T-cell (primary cell): ENCODE measurements around the gene LSM7. TPM values are rescaled to one million over a fixed set of nuclear protein-coding genes. Genes with fewer than 3 reads are reported as not detected.

ENCODE experiments used
- ATAC-seq, 4 experiments: fragments of 200-7000 bp in 3 of 4; fragments of 150-1000 bp in 1 of 4; cut with Tn5 transposase; replicated peaks in 1 of 4; 1 replicate in 3 of 4; 2 replicates in 1 of 4; pipeline ENCODE4 v1.10.0; 2021; ENCODE audit warnings: moderate library complexity in 3 of 4, mild to moderate bottlenecking in 2 of 4, moderate number of reproducible peaks in 1 of 4
- CTCF ChIA-PET, 2 donors: fragments of 300-600 bp; sonication (Branson Sonifier 250); formaldehyde crosslinking; loops; one replicate each; lab custom pipeline; 2022; ENCODE audit warnings: antibody characterized with exemption in 2 of 2; lab: Charles Lee
- POLR2A ChIA-PET, 2 donors: fragments of 300-600 bp; sonication (Branson Sonifier 250); formaldehyde crosslinking; loops; one replicate each; lab custom pipeline; 2022; ENCODE audit warnings: antibody characterized with exemption in 2 of 2; lab: Charles Lee
- DNase-seq, 35 experiments: peaks; one replicate each; pipeline versions ENCODE4 v3.0.0 to v3.0.0-alpha.2; 2013 to 2023
- H3K27ac ChIP-seq: one replicate; pipeline ENCODE4 v1.5.1; 2013; ENCODE audit warnings: low read length
- H3K27me3 ChIP-seq, 2 experiments: replicated peaks in 1 of 2; 1 replicate in 1 of 2; 2 replicates in 1 of 2; pipeline versions ENCODE4 v1.6.1 to v1.7.0; 2013; ENCODE audit warnings: low read length in 1 of 2, mixed read lengths in 1 of 2; ENCODE audit not compliant: control insufficient read depth in 2 of 2, insufficient read depth in 2 of 2; ENCODE audit errors: extremely low read depth in 1 of 2
- H3K36me3 ChIP-seq, 2 donors: 1 replicate in 1 of 2; 2 replicates in 1 of 2; pipeline versions ENCODE4 v1.6.1 to v1.7.0; 2013; ENCODE audit warnings: low read length in 1 of 2; ENCODE audit not compliant: control insufficient read depth in 2 of 2, insufficient read depth in 1 of 2; ENCODE audit errors: extremely low read depth in 1 of 2
- H3K4me1 ChIP-seq, 2 experiments: 1 replicate in 1 of 2; 2 replicates in 1 of 2; pipeline versions ENCODE4 v1.6.1 to v1.7.0; 2013; ENCODE audit warnings: low read length in 2 of 2, mixed read lengths in 1 of 2; ENCODE audit not compliant: insufficient read depth in 2 of 2, control insufficient read depth in 1 of 2; ENCODE audit errors: extremely low read depth in 1 of 2
- H3K4me3 ChIP-seq, 2 donors: 1 replicate in 1 of 2; 2 replicates in 1 of 2; pipeline versions ENCODE4 v1.5.1 to v1.7.0; 2013; ENCODE audit warnings: mild to moderate bottlenecking in 2 of 2, low read length in 1 of 2, moderate library complexity in 1 of 2; ENCODE audit not compliant: control insufficient read depth in 1 of 2; ENCODE audit errors: extremely low read depth in 1 of 2
- H3K9me3 ChIP-seq: 2 replicates; pipeline ENCODE4 v1.7.0; 2013
- H3K27ac Mint-ChIP-seq, 2 donors: one replicate each; pipeline ENCODE4 v1.8.0; 2020 to 2021; ENCODE audit warnings: mild to moderate bottlenecking in 2 of 2, mixed read lengths in 2 of 2
- H3K27me3 Mint-ChIP-seq, 2 donors: one replicate each; pipeline ENCODE4 v1.8.0; 2021 to 2022; ENCODE audit warnings: mixed read lengths in 2 of 2
- H3K36me3 Mint-ChIP-seq: one replicate; pipeline ENCODE4 v1.8.0; 2021; ENCODE audit warnings: mixed read lengths
- H3K4me1 Mint-ChIP-seq, 3 donors: one replicate each; pipeline ENCODE4 v1.8.0; 2020 to 2022; ENCODE audit warnings: mixed read lengths in 3 of 3, mild to moderate bottlenecking in 1 of 3
- H3K4me3 Mint-ChIP-seq, 3 donors: one replicate each; pipeline ENCODE4 v1.8.0; 2020 to 2022; ENCODE audit warnings: mild to moderate bottlenecking in 3 of 3, mixed read lengths in 3 of 3, moderate library complexity in 3 of 3
- H3K9me3 Mint-ChIP-seq, 3 donors: one replicate each; pipeline ENCODE4 v1.8.0; 2020 to 2022; ENCODE audit warnings: mixed read lengths in 3 of 3
- WGBS: methylation state at CpG from one replicate; pipeline ENCODE4 v1.1.5; 2013; ENCODE audit warnings: missing lambda C conversion rate; ENCODE audit not compliant: insufficient coverage; 5-methylcytosine and 5-hydroxymethylcytosine counted together
- total RNA-seq, 35 experiments: library from RNA in 6 of 35; stranded (reverse) in 6 of 35; fragments of 120-200 nt in 1 of 35; gene quantifications; one replicate each; pipeline versions ENCODE4 v1.2.1 to v1.2.4 and lab custom pipeline; 2013 to 2026

LSM7 gene
- total RNA-seq, 5 donors from 2014 or later (not counting 1 experiment from before 2014, with no cell fraction given), result 86.7 to 127 (median 107) TPM

DNA sequence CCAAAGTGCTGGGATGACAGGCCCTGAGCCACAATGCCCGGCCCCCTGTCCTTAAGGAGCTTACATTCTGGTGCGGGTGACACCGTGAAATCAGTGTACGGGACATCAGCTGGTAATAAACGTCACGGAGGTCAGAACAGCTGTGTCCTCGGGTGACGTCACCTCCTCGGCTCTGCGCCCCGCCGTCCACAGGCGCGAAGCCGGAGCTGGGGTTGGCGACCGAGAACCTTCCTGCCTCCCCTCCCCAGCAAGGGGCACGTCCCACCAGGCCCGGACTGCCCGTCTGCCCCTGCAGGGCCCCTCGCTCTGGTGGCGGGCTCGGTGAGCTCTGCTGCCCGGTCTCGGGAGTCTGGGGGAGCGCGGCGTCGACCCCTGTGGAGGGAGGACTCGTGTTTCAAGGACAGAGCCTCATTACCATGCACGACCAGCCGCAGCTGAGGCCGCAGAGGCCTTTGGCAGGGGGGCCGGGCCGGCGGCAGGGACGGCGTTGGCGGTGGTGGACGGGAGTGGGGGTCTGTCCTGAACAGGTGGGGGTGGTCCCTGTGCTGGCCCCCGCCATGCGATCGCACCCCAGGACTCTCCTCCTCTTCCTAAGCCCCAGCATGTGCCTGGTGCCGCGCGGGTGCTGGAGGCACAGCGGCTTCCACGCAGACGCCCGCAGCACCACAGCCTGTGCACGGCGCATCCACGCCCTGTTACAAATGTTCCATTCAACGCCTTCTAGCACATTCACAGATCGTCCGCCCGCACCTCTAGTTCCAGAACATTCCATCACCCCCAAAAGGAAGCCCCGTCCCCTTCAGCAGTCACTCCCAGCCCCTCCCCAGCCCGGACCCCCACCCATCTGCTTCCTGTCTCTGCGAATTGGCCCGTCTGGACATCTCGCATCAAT lies 25.8 kb downstream of the LSM7 start:
- peaks cover 0 to 65% of the 10 kb centered on the region in 2 experiments for H3K27me3 ChIP-seq
- no peaks in the 10 kb centered on the region for H3K36me3 Mint-ChIP-seq
- H3K9me3 ChIP-seq, result no peaks in the 10 kb centered on the region
- peak; percentile 57 to 73 (median 66) for ATAC-seq
- no peaks in the 10 kb centered on the region for H3K9me3 Mint-ChIP-seq
- H3K4me3 ChIP-seq, result peak overlapping the region; percentile 15 to 23
- H3K36me3 ChIP-seq, result no peaks in the 10 kb centered on the region
- H3K4me1 Mint-ChIP-seq, result peaks cover 7 to 22% (median 11%) of the 10 kb centered on the region in 3 donors
- H3K27ac ChIP-seq, result no peak overlapping the region
- peaks cover 0 to 22% of the 10 kb centered on the region in 2 experiments for H3K4me1 ChIP-seq
- DNase-seq, result peak in 5 of 35 experiments; percentile 17 to 37 (median 32)
- WGBS, result 20% methylated on average over 54 of the region's 62 CpGs
- H3K27me3 Mint-ChIP-seq, result peaks cover 20 to 36% of the 10 kb centered on the region in 2 donors
- H3K4me3 Mint-ChIP-seq, result peak overlapping the region; percentile 36 to 75 (median 67)
- ChIA-PET CTCF (no interaction called here), POLR2A (no interaction called here)
- peak overlapping the region in 1 of 2 donors; percentile 43 for H3K27ac Mint-ChIP-seq

DNA sequence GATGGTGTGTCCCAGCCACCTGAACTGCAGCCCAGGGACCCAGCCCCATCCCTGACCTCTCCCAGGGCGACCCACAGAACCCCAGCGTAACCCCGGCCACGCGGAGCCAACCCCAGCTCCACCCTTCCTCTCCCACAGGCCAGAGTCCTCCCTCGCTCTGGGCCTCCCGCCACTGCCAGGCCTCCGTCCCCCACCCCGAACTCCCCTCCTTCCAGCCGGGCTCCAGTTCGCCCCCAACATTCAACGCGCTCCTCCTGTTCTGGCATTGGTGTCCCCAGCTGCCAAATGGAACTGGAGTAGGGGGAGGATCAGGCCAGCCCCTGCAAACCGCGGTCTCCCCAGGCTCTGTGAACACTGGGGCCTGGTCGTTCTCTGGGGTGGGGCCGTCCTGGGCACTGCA lies 27.9 kb downstream of the LSM7 start:
- DNase-seq (no peak), ATAC-seq (no peak)
- H3K9me3 ChIP-seq, result no peaks in the 10 kb centered on the region
- no peaks in the 10 kb centered on the region for H3K36me3 ChIP-seq
- peak overlapping the region in 1 of 3 donors; percentile 61 for H3K4me3 Mint-ChIP-seq
- H3K4me1 Mint-ChIP-seq, result peaks cover 7 to 20% (median 11%) of the 10 kb centered on the region in 3 donors
- ChIA-PET CTCF (no interaction called here), POLR2A (no interaction called here)
- H3K27me3 ChIP-seq, result peaks cover 0 to 45% of the 10 kb centered on the region in 2 experiments
- H3K27me3 Mint-ChIP-seq, result peaks cover 16 to 21% of the 10 kb centered on the region in 2 donors
- WGBS, result 85% methylated on average over 9 of the region's 17 CpGs
- H3K27ac ChIP-seq, result no peak overlapping the region
- H3K36me3 Mint-ChIP-seq, result no peaks in the 10 kb centered on the region
- H3K27ac Mint-ChIP-seq, result no peak overlapping the region
- peaks cover 0 to 18% of the 10 kb centered on the region in 2 experiments for H3K4me1 ChIP-seq
- no peak overlapping the region for H3K4me3 ChIP-seq
- H3K9me3 Mint-ChIP-seq, result no peaks in the 10 kb centered on the region

DNA sequence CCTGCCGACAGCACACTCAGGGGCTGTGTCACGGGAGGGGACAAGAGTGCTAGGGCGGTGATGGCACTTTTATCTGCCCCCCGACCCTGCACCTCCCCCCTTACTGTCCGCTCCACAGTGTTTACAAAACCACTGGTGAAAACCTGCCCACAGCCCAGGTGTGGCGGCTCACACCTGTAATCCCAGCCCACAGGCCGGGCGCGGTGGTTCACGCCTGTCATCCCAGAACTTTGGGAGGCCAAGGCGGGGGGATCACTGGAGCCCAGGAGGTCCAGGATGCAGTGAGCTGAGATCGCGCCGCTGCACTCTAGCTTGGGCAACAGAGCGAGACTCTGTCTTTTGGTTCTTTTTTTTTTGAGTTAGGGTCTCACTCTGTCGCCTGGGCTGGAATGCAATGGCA lies 32.2 kb downstream of the LSM7 start:
- Histone ChIP-seq H3K4me1 (peaks cover 1 to 15% of the 10 kb centered on the region in 2 experiments), H3K27ac (no peak overlapping the region), H3K27me3 (peaks cover 0 to 7% of the 10 kb centered on the region in 2 experiments), H3K36me3 (no peaks in the 10 kb centered on the region), H3K4me3 (no peak overlapping the region), H3K9me3 (no peaks in the 10 kb centered on the region)
- Mint-ChIP-seq H3K27ac (no peak overlapping the region), H3K9me3 (no peaks in the 10 kb centered on the region), H3K36me3 (peaks cover 8% of the 10 kb centered on the region), H3K4me1 (peaks cover 12 to 16% (median 13%) of the 10 kb centered on the region in 3 donors), H3K4me3 (no peak overlapping the region), H3K27me3 (no peaks in the 10 kb centered on the region)
- WGBS, result 81% methylated on average over 13 of the region's 16 CpGs
- DNase-seq (no peak), ATAC-seq (no peak)
- ChIA-PET POLR2A (interaction anchor here in 1 of 2 donors (0.6 to 0.7 kb wide), 2 partner anchors 11 to 38 kb away, joined by 3 to 4 read pairs; no protein-coding TSS in a partner anchor), CTCF (no interaction called here)

DNA sequence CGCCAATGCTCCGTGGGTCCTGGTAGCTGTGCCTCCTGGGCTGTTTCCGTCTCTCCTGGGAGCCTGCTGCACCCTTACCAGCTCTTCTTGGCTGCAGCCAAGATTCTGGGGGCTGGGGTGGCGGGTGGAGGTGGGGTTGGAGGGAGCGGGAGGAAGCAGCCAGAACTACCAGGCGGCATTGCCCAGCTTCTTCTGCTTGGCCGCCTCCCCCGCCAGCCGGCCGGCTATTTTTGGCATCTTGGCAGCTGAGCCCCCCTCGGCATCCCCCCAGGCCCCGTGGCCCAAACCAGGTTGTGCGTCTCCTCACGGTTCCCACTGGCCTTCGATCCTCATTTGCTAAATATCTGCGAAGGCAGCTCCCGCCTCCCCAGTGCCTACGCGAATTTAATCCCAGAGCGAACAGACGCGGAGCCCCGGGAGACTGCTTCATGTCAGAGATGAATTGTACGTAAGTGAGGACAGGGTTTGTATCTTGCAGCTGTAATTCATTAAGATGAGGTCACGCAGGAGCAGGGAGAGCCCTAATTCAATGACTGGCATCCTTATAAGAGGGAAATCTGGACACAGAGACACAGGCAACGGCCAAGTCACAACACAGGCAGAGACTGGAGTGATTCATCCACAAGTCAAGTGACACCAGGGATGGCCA lies 33.6 kb downstream of the LSM7 start:
- no peaks in the 10 kb centered on the region for H3K27me3 Mint-ChIP-seq

GRCh38 chr19:2291185-2291751 lies 37.1 kb downstream of the LSM7 start:
- peak overlapping the region; percentile 80 to 87 (median 85) for H3K4me3 Mint-ChIP-seq
- DNase-seq (no peak), ATAC-seq (no peak)
- CTCF ChIA-PET, result no interaction called here
- H3K4me1 Mint-ChIP-seq, result peaks cover 29 to 39% (median 30%) of the 10 kb centered on the region in 3 donors
- no peaks in the 10 kb centered on the region for H3K9me3 ChIP-seq
- H3K27me3 ChIP-seq, result peaks cover 0 to 6% of the 10 kb centered on the region in 2 experiments
- no peaks in the 10 kb centered on the region for H3K36me3 ChIP-seq
- no peak overlapping the region for H3K27ac Mint-ChIP-seq
- H3K36me3 Mint-ChIP-seq, result peaks cover 8% of the 10 kb centered on the region
- peak overlapping the region; percentile 71 to 77 for H3K4me3 ChIP-seq
- POLR2A ChIA-PET, result no interaction called here
- WGBS, result 69% methylated on average over 67 of the region's 67 CpGs
- no peak overlapping the region for H3K27ac ChIP-seq
- peaks cover 7 to 42% of the 10 kb centered on the region in 2 experiments for H3K4me1 ChIP-seq
- H3K27me3 Mint-ChIP-seq, result no peaks in the 10 kb centered on the region
- no peaks in the 10 kb centered on the region for H3K9me3 Mint-ChIP-seq

More for the DNA sequence above, 33.6 kb downstream of the LSM7 start:
- Mint-ChIP-seq H3K9me3 (no peaks in the 10 kb centered on the region), H3K27ac (peak overlapping the region in 1 of 2 donors; percentile 72), H3K36me3 (peaks cover 8% of the 10 kb centered on the region), H3K4me1 (peaks cover 12 to 21% (median 13%) of the 10 kb centered on the region in 3 donors), H3K4me3 (no peak overlapping the region)
- H3K36me3 ChIP-seq, result no peaks in the 10 kb centered on the region
- H3K9me3 ChIP-seq, result no peaks in the 10 kb centered on the region
- POLR2A ChIA-PET, result no interaction called here
- ATAC-seq (no peak), DNase-seq (no peak)
- H3K4me3 ChIP-seq, result no peak overlapping the region
- 85% methylated on average over 18 of the region's 26 CpGs for WGBS
- H3K27me3 ChIP-seq, result peaks cover 0 to 3% of the 10 kb centered on the region in 2 experiments
- peaks cover 3 to 24% of the 10 kb centered on the region in 2 experiments for H3K4me1 ChIP-seq
- H3K27ac ChIP-seq, result no peak overlapping the region
- CTCF ChIA-PET, result no interaction called here
